Stimulated activated CD8-positive, alpha-beta memory T cell treated with anti-CD3 and anti-CD28 coated beads, Interleukin-4, amount 100 ng/mL, for 24 hours (primary cell): ENCODE results near the gene EGFLAM.
A peak's percentile ranks its signal among the peaks of the same experiment; 100 is the strongest.

Experiments
- DNase-seq: peaks from one replicate; pipeline ENCODE4 v3.0.0-alpha.2; 2020; ENCODE audit warnings: low read depth

EGFLAM gene

DNA sequence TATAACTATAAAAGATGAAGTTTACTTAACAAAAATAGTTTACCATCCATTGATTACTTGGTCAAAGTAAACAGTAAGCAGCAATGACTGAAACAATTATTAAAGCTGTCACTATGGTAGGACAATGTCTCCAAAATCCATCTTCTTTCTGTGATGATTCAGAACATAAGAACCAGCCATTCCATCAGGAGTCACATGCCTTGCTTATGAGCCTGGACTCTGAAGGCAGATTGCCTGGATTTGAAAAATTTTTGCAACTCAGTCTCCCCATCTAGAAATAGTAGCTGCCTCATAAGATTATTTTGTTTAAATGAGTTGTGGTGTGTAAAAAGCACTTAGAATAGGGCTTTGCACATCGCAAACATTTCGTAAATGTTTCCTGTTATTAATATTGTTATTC lies 161.9 kb downstream of the EGFLAM start:
- no peak for DNase-seq

DNA sequence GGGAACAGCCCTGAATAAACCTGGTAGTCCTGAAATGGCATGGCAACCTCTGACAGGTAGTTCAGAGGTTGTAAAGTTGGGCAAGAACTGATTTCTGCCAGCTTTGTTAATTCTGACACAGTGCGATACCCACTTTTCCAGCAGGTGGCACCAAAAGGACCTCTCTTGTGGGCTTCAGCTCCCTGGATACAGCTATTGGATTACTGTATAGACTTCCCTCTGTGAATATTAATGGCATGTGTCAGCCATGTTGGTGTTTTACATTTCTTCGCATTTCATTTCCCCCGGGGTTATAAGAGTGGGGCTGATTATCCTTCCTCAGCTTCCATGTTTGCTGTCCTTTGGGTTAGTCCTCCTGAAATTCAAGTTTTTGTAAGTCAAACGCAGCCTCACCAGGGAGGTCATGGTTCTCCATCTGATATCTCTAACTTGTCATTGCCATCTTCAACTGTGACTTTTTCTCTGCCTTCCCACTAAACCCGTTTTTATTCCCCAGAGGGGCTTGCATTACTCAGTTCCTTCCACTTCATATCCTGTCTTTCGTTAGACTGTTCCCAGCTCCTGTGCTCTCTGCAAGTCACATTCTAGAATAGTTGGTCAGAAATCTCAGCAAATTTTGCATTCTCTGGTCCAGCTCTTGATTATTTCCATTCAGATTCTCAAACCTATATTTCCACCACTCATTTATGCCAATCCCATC lies 162.5 kb downstream of the EGFLAM start:
- DNase-seq: no peak

DNA sequence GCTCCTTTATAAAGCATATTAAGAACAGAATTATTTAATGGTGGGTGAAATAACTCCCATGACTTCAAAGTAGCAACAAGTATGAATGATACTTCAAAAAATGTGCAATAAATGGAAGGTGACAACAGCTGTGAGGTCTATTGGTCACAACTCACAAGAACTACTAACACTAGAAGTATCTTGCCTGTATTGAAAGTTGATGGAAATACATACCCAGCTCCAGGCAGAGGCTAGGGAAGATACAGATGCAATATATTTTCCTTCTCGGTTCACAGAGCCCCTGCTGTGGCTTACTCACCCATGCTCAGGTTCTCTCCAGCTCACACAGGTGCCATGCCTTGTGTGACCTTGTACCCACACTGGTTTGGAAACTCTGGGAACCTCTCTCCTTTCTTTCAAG lies 164.3 kb downstream of the EGFLAM start:
- DNase-seq: no peak

GRCh38 chr5:38423276-38424147 lies 165.2 kb downstream of the EGFLAM start:
- DNase-seq: no peak

DNA sequence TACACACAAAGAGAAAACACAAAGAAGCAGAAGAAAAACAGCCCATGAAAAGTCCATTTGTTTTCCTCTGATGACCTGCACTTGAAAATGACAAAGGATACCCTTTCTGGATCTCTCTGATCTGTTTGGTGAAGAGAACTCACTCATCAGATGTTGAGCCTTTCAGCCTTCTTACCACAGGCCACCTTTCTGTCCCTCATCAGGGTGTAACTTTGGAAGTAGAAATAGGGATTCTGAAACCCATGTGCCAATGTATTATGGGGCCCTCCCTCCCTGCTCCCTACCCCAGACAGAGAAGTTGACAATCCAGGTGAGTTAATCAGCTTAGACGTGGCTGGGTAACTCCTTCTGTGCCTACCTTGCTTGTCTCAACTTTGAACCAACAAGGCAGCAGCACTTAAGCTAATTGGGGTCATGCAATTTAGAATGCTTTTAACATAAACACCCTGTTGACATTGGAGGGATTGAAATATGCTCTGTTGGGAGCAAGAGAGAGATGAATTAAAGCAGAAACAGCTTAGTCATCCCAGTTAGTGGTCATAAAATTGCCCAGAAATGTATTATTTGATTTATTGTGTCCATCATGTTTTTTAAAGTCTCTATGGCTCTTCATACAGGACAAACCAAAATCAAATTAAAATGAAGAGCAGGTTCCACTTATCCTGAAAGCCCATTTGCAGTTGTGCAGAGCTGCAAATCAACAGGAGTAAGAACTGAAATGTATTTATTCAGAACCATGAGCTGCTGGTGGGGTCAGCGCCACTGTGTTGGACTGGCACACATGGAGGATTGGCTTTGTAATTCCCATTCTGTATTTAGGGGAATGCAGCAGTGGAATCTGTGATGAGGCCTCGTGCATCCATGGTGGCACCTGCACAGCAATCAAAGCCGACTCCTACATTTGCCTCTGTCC lies 166.0 kb downstream of the EGFLAM start:
- no peak for DNase-seq

GRCh38 chr5:38426490-38426889 lies 168.1 kb downstream of the EGFLAM start:
- DNase-seq: no peak

- DNase-seq: no peak
Observed at GRCh38 chr5:38426986-38427950, 168.9 kb downstream of the EGFLAM start.

- no peak for DNase-seq
Observed at GRCh38 chr5:38431242-38431853, 173.0 kb downstream of the EGFLAM start.

DNA sequence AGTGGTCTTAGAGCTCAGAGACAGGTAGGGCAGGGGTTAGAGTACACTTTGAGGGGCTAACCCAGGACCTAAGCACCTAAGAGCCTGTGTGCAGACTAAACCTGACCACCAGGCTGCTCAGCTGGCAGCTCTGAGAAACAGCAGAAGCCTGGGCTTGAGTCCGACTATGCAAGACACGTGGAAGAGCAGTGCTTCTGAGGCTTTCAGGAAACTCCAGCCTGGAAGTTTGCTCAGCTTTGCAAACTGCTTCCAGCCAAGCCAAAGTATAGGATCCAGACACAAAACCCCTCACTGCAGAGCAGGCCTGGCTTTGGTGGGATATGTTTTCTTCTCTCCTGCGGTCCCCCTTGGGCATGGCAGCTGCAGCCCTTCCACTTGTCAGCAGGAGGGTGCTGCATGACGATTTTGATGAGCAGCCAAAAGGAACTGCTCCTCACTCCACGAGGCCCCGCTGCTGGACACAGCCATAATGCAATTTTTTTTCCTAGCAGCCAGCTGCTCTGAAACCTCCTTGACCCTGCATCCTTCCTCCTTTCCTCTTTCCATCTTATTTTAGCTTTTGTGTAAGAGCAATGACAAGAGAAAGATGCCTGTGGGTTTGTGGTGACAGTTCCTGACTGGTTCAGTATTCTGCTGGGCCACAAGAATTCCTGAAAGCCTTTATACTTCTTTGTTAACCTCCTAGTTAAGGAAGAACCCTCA lies 175.0 kb downstream of the EGFLAM start:
- DNase-seq: no peak

DNA sequence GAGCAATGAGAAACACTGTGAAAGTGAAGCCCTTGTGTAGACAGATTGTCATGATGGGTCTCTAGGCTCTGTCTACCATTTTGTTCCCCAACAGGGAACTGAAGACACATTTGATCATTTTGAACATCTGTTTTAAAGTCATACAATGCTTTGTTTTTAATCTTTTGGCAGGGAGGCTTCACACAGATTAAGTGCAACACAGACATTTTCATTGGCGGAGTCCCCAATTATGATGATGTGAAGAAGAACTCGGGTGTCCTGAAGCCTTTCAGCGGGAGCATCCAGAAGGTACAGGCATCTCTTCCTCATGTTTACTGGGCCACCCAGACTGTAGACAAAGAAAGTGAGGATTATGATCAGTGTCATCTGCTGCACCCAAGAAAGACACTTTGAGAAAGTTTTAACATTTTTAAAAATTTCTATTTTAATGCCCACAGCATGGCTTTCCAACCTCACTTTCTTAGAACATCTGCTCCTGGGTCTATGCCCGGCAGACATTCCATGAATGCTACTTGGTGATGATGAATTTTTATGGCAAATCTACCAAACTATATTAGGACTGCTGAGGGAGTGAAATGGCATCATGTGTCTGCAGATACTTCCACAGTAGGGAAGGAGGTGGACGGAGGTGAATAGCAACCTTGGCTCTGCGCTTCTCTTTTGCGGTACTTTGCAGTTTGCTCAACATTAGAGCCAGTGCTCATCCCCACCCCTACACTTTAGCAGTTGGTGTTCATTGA lies 176.8 kb downstream of the EGFLAM start:
- DNase-seq: no peak

DNA sequence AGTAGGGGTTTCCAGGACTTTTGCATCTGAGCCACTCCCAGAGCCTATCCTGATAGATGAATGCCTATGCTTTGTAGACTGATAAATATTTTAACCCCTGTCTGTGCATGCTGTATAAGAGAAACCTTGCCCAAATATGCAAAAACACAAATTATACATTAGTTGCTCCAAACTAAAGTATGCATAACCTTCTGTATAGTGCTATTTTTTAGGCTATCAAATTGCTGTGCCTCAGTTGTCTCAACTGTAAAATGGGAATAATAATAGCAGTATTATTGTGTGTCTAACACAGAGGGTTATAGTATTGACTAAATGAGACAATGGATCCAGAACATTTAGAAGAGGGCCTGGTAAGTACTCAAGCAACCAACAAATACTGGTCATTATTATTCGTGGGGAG lies 180.4 kb downstream of the EGFLAM start:
- no peak for DNase-seq

DNA sequence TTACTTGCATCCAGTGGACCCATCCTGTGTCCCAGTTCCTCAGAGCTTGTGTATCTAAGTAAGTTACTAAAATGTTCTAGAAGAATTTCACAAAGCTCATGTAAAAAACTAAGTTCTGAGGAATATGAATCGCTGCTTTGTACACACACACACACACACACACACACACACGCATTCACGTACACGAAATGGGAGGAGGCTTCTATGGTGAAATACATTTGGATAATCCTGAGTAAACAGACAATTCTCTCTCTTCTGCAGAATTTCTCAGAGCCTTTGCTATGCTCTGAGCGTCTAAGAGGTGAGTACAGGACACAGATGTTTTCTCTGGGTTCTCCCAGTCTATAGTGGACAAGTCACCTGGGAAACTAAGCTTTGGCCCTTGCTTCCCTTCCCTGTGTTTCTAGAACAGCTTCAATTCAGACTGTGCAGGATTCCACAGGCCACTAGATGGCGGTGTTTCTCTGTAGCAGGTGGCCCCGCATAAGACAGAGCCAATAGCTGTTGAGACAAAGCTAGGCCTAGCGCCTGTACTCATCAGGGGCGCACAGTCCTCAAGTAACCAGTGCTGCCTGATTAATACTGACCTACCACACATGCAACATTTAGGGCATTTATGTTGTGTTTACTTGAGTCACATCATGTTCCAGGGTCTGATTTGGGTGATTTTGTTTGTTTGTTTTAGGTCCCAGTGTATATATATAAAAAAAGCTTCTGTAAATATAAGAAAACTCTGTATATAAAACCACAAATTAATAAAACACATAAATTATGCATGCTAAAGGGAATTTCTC lies 183.3 kb downstream of the EGFLAM start:
- peak; percentile 66 for DNase-seq

DNA sequence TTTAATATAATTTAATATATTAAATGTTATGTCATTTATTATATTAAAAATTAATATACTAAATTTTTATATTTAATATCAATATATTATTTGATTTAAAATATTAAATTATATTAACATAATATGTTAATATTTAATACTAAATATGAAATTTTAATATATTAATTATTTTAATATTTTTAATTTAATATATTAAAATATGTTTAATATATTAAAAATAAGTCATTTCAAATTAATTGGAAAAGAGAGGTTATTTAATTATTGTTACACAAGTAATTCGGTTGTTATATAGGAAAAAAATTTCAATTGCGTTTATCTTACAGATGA lies 183.9 kb downstream of the EGFLAM start:
- DNase-seq: no peak

GRCh38 chr5:38443390-38443789 lies 185.0 kb downstream of the EGFLAM start:
- DNase-seq: no peak

DNA sequence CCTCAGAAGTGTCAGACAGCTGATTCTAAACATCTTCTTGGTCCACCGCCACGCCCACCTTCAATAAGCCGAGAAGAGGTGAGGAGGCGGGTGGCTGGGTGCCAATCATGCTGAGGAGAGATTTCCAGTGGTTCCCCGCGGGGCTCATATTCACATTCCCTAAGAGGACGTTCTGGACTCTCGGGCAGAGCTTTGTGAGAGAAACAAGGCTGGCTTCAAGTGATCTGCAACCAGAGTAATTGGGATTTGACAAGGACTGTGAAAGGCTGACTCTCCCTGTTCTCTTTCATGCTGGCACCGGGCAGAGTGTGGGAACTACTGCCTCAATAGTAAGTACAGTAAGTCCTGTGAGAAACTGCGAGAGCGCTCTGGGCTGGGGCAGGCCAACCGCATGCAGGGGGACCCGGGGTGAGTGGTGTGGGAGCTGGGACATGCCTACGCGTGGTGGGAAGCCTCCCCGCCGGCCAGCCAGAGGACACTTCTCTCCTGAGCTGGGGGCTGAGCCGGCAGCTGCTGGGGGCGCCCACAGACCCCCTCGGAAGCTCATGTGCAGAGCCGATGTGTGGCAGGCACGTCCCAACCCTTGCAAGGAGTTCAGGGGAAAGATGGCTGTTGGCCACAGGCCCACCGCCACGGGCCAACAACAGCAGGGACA lies 187.1 kb downstream of the EGFLAM start:
- no peak for DNase-seq

GRCh38 chr5:38446029-38446522 lies 187.7 kb downstream of the EGFLAM start:
- DNase-seq: no peak

DNA sequence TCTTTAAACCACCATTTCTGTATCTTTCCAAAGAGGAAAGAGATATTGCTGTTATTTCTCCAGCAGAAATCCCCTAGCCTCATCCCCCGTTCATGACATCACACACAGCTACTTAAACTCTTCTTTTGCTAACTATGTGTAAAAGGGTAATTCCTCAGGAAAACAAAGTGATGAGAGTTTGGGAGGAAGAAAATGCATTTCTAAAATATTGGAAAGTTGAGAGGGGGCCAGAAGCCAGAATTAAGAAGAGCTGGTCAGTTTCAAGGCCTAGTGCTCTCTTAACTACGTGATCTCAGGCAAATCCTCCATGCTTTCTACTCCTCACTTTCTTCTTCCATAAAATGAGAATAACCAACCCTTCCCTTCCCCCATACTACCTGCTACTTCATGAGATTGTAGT lies 188.7 kb downstream of the EGFLAM start:
- DNase-seq: no peak

DNA sequence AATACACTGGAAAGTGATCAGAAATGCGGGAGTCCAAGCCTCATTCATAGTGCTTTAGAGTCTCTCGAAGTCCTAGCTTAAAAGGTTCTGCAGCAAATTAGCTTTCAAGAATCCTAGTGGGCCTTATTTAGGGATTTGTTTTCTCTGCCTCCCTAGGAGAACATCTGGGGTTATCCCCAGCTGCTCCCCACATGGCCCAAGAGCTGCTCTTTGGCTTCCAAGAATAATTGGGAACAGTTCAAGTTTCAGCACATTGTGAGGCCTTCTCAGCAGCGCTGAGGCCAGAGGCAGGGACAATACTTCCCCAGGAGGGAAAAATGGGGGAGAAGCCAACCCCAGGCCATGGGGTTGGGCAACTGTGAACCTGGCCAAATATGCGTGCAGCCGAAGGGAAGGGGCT lies 189.4 kb downstream of the EGFLAM start:
- no peak for DNase-seq
